ENCODE results near the gene SLC16A8. TPM values are rescaled to one million over a fixed set of nuclear protein-coding genes. Genes with fewer than 3 reads are reported as not detected.

SLC16A8 gene
- total and polyA plus RNA-seq, 2 donors (not counting 1 experiment from before 2014, with no cell fraction given): not detected

DNA sequence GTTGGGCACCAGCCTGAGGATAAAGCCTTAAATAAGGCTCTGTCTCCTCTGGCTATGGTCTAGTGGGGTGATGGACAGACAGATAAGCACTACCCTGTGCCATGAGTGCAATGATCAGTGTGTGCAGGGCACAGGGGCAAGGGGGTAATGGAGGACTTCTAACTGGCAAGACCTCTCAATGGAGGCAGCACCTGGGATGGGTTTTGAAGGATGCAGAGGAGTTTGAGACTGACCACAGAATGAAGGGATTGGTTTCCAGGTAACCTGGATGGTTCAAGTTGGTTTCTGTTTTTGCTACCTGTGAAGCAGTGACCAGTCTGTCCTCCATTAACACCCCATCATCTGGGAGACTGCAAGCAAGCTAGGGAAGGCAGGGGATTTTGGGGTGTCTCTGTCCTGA lies 54.6 kb downstream of the SLC16A8 start:
- Histone ChIP-seq H3K4me3 (ENCODE audit: control extremely low read depth in 1 of 5, extremely low read depth in 1 of 5, insufficient read depth in 1 of 5, low read depth in 2 of 5, low read length in 4 of 5) (no peak overlapping the region), H3K9ac (ENCODE audit: low read length) (no peak overlapping the region), H3K79me2 (ENCODE audit: control insufficient read depth, insufficient read depth, low read length) (no peaks in the 10 kb centered on the region), H3K27ac (ENCODE audit: low read length in 2 of 2) (no peak overlapping the region), H4K20me1 (ENCODE audit: control insufficient read depth, insufficient read depth, low read length, poor library complexity, severe bottlenecking) (no peaks in the 10 kb centered on the region), H2AFZ (ENCODE audit: insufficient read depth, low read depth, low read length, poor library complexity, severe bottlenecking) (no peak overlapping the region), H3K4me1 (ENCODE audit: control insufficient read depth in 2 of 2, insufficient read depth in 2 of 2, low read length in 2 of 2) (no peaks in the 10 kb centered on the region), H3K4me2 (replicated peaks; ENCODE audit: low read depth, low read length, poor library complexity, severe bottlenecking) (no peak overlapping the region), H3K9me3 (ENCODE audit: control extremely low read depth in 1 of 3, control insufficient read depth in 2 of 3, insufficient read depth in 1 of 3, low read length in 2 of 3) (no peaks in the 10 kb centered on the region), H3K27me3 (replicated peaks in 1 of 4; ENCODE audit: control extremely low read depth in 1 of 4, control insufficient read depth in 3 of 4, insufficient read depth in 4 of 4, low read length in 3 of 4) (no peaks in the 10 kb centered on the region), H3K36me3 (replicated peaks in 1 of 2; ENCODE audit: control extremely low read depth in 1 of 2, control insufficient read depth in 1 of 2, extremely low read depth in 1 of 2, insufficient read depth in 2 of 2, low read length in 1 of 2) (no peaks in the 10 kb centered on the region)
- Mint-ChIP-seq H3K9me3 (ENCODE audit: insufficient read depth) (no peaks in the 10 kb centered on the region), H3K4me1 (no peaks in the 10 kb centered on the region), H3K27me3 (peaks cover 6% of the 10 kb centered on the region), H3K27ac (no peak overlapping the region), H3K4me3 (no peak overlapping the region)
- ChIA-PET CTCF (no interaction called here), POLR2A (no interaction called here)
- ATAC-seq (ENCODE audit: low read depth): no peak
- intact Hi-C loops (cut with micrococcal nuclease): no loop called here
- TF ChIP-seq EZH2 (IDR thresholded peaks at IDR 0.05; ENCODE audit: borderline replicate concordance, insufficient read depth, low read depth, low read length, poor library complexity, severe bottlenecking): no peak
- TF ChIP-seq, protein P1, sequence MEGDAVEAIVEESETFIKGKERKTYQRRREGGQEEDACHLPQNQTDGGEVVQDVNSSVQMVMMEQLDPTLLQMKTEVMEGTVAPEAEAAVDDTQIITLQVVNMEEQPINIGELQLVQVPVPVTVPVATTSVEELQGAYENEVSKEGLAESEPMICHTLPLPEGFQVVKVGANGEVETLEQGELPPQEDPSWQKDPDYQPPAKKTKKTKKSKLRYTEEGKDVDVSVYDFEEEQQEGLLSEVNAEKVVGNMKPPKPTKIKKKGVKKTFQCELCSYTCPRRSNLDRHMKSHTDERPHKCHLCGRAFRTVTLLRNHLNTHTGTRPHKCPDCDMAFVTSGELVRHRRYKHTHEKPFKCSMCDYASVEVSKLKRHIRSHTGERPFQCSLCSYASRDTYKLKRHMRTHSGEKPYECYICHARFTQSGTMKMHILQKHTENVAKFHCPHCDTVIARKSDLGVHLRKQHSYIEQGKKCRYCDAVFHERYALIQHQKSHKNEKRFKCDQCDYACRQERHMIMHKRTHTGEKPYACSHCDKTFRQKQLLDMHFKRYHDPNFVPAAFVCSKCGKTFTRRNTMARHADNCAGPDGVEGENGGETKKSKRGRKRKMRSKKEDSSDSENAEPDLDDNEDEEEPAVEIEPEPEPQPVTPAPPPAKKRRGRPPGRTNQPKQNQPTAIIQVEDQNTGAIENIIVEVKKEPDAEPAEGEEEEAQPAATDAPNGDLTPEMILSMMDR (IDR thresholded peaks at IDR 0.05): no peak
- no peak for DNase-seq

DNA sequence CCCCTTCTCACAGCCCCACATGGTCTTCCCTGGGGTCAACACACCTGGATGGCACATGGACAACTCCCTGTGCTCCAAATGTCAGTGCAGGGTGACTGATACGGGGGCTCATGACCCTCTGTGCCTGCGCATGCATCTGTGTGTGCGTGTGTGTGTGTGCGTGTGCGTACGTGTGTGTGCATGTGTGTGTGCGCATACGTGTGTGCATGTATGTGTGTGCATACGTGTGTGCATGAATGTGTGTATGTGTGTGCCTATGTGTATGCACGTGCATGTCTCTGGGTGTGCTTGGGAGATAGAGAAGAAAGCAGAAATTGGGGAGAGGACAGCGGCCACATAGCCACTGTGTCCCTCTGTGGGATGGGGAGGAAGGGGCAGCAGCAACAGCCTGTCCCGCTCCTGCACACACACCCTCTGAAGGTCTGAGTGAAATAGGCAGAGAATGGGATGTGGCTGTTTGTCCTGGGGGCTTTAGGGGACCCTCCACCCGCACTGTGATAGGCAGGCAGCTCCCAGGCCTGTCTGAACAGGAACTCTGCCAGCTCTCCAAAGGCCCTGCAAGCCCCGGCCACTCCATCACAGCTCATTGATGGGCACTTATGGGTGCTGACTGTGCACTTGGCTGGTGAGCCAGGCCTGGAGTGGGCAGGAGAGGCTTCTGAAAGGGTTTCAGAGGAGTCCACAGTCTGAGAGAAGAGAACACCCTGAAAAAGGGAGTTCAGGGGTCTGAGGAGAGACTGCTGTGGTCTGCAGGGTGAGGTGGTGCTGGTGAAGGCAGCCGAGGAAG lies 55.4 kb downstream of the SLC16A8 start:
- Histone ChIP-seq H4K20me1 (ENCODE audit: control insufficient read depth, insufficient read depth, low read length, poor library complexity, severe bottlenecking) (no peaks in the 10 kb centered on the region), H3K9me3 (ENCODE audit: control extremely low read depth in 1 of 3, control insufficient read depth in 2 of 3, insufficient read depth in 1 of 3, low read length in 2 of 3) (no peaks in the 10 kb centered on the region), H3K36me3 (replicated peaks in 1 of 2; ENCODE audit: control extremely low read depth in 1 of 2, control insufficient read depth in 1 of 2, extremely low read depth in 1 of 2, insufficient read depth in 2 of 2, low read length in 1 of 2) (no peaks in the 10 kb centered on the region), H3K79me2 (ENCODE audit: control insufficient read depth, insufficient read depth, low read length) (no peaks in the 10 kb centered on the region), H3K27me3 (replicated peaks in 1 of 4; ENCODE audit: control extremely low read depth in 1 of 4, control insufficient read depth in 3 of 4, insufficient read depth in 4 of 4, low read length in 3 of 4) (no peaks in the 10 kb centered on the region), H3K4me1 (ENCODE audit: control insufficient read depth in 2 of 2, insufficient read depth in 2 of 2, low read length in 2 of 2) (no peaks in the 10 kb centered on the region), H3K27ac (ENCODE audit: low read length in 2 of 2) (no peak overlapping the region), H3K4me2 (replicated peaks; ENCODE audit: low read depth, low read length, poor library complexity, severe bottlenecking) (no peak overlapping the region), H3K9ac (ENCODE audit: low read length) (no peak overlapping the region), H2AFZ (ENCODE audit: insufficient read depth, low read depth, low read length, poor library complexity, severe bottlenecking) (no peak overlapping the region), H3K4me3 (ENCODE audit: control extremely low read depth in 1 of 5, extremely low read depth in 1 of 5, insufficient read depth in 1 of 5, low read depth in 2 of 5, low read length in 4 of 5) (no peak overlapping the region)
- Mint-ChIP-seq H3K27ac (no peak overlapping the region), H3K4me1 (no peaks in the 10 kb centered on the region), H3K4me3 (no peak overlapping the region), H3K27me3 (peaks cover 8% of the 10 kb centered on the region), H3K9me3 (ENCODE audit: insufficient read depth) (no peaks in the 10 kb centered on the region)
- no peak for ATAC-seq (ENCODE audit: low read depth)
- POLR2A ChIA-PET: no interaction called here
- no peak for DNase-seq
- CTCF ChIA-PET: interaction anchor here (0.7 kb wide), 1 partner anchor 24 kb away, joined by 3 read pairs; no protein-coding TSS in a partner anchor
- no peak for TF ChIP-seq EZH2 (IDR thresholded peaks at IDR 0.05; ENCODE audit: borderline replicate concordance, insufficient read depth, low read depth, low read length, poor library complexity, severe bottlenecking)
- TF ChIP-seq, protein P1 (IDR thresholded peaks at IDR 0.05): no peak
- WGBS (ENCODE audit: insufficient coverage): 95% methylated on average over 14 of the region's 15 CpGs
- intact Hi-C loops (cut with micrococcal nuclease): no loop called here
